ENCODE data around the gene C3AR1.
A peak's percentile ranks its signal among the peaks of the same experiment; 100 is the strongest.

DNA sequence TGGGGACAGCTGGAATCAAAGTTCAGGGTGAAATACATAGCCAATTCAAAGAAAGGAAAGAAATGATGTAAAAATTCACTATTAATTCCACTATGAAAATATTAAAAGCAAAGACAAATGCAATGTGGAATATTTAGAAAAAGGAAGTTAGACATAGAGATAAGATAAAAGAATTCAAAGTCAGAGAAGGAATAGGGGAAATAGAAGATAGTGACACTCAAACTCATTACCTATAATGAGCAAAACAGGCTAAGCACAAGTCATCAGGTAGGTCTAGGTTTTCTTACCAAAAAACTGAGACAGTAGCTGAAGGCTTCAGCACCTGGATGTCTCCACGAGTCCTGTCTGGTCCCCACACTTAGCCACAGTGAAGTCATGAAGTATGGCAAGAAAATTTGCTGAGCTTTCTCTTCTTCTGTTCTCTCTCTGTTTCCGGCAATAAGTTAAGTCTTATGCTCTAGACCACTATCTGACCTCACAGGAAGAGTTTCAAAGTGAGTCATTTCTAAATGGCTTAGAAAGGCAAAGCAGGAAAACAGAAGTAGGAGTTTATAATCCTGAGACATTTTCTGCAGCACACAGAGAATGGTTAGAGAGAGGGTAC, at the start of gene C3AR1:
- TF ChIP-seq, protein P1, sequence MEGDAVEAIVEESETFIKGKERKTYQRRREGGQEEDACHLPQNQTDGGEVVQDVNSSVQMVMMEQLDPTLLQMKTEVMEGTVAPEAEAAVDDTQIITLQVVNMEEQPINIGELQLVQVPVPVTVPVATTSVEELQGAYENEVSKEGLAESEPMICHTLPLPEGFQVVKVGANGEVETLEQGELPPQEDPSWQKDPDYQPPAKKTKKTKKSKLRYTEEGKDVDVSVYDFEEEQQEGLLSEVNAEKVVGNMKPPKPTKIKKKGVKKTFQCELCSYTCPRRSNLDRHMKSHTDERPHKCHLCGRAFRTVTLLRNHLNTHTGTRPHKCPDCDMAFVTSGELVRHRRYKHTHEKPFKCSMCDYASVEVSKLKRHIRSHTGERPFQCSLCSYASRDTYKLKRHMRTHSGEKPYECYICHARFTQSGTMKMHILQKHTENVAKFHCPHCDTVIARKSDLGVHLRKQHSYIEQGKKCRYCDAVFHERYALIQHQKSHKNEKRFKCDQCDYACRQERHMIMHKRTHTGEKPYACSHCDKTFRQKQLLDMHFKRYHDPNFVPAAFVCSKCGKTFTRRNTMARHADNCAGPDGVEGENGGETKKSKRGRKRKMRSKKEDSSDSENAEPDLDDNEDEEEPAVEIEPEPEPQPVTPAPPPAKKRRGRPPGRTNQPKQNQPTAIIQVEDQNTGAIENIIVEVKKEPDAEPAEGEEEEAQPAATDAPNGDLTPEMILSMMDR (IDR thresholded peaks at IDR 0.05): no peak
- TF ChIP-seq POLR2A (IDR thresholded peaks at IDR 0.05; ENCODE audit: low read depth) (no peak), POLR2AphosphoS5 (IDR thresholded peaks at IDR 0.05) (peak; percentile 16 to 69)
